Measurements from ENCODE around the gene YPEL3.

The YPEL3 gene

GRCh38 chr16:30091474-30092372 is 4.3 kb downstream of the YPEL3 start, which contains the start of gene TBX6:
TSS of gene TBX6 (minus strand) at chr16:30091924. CDS start at chr16:30091193, 731 bp downstream.
- 4% methylated on average over 67 of the region's 76 CpGs for WGBS
- H3K4me3 ChIP-seq (ENCODE audit: insufficient read depth in 1 of 2, low read depth in 1 of 2, low read length in 2 of 2): peak within 1 kb of the TSS; percentile 53 to 77

GRCh38 chr16:30090610-30091331 is 5.2 kb downstream of the YPEL3 start:
- Histone ChIP-seq H3K9me3 (ENCODE audit: control insufficient read depth, low read length) (no peaks in the 10 kb centered on the region), H2BK15ac (ENCODE audit: low read depth, poor library complexity, severe bottlenecking) (no peak overlapping the region), H2AFZ (ENCODE audit: low read depth, low read length) (no peak overlapping the region), H3K27me3 (ENCODE audit: control insufficient read depth in 1 of 2, insufficient read depth in 1 of 2, low read length in 2 of 2) (no peaks in the 10 kb centered on the region), H2AK5ac (ENCODE audit: low read length, severe bottlenecking) (no peak overlapping the region), H4K91ac (ENCODE audit: low read length) (no peak overlapping the region), H3K9ac (ENCODE audit: low read length) (peak overlapping the region; percentile 80), H3K14ac (ENCODE audit: low read length in 2 of 2) (no peak overlapping the region), H3K36me3 (ENCODE audit: control insufficient read depth in 1 of 2, insufficient read depth in 2 of 2, low read depth in 1 of 2, low read length in 2 of 2) (peaks cover 24 to 38% of the 10 kb centered on the region in 2 experiments), H3K23ac (ENCODE audit: low read length in 2 of 2) (no peak overlapping the region), H2BK120ac (ENCODE audit: low read depth, low read length) (peak overlapping the region; percentile 50), H3K4ac (ENCODE audit: low read depth in 1 of 2, low read length in 2 of 2) (peak overlapping the region in 1 of 2 experiments; percentile 7), H2BK5ac (ENCODE audit: low read depth, low read length, poor library complexity, severe bottlenecking) (no peak overlapping the region), H3K4me1 (ENCODE audit: control insufficient read depth, insufficient read depth, low read depth, low read length) (peaks cover 31% of the 10 kb centered on the region), H4K8ac (ENCODE audit: low read length) (peak overlapping the region; percentile 78), H3K4me3 (ENCODE audit: insufficient read depth in 1 of 2, low read depth in 1 of 2, low read length in 2 of 2) (peak overlapping the region in 1 of 2 experiments; percentile 77), H3K27ac (ENCODE audit: low read length, poor library complexity, severe bottlenecking) (no peak overlapping the region), H3K4me2 (ENCODE audit: low read length, poor library complexity, severe bottlenecking) (peak overlapping the region; percentile 68), H2BK12ac (ENCODE audit: low read length in 2 of 2) (peak overlapping the region in 1 of 2 experiments; percentile 45), H3K79me1 (replicated peaks; ENCODE audit: low read length, poor library complexity, severe bottlenecking) (peaks cover 17% of the 10 kb centered on the region), H3K18ac (ENCODE audit: low read depth in 1 of 2, low read length in 2 of 2) (peak overlapping the region in 1 of 2 experiments; percentile 79)
- no peak for DNase-seq
- 66% methylated on average over 22 of the region's 26 CpGs for WGBS

More at GRCh38 chr16:30091474-30092372, 4.3 kb downstream of the YPEL3 start, which contains the start of gene TBX6:
- Histone ChIP-seq H2BK15ac (ENCODE audit: low read depth, poor library complexity, severe bottlenecking) (peak within 1 kb of the TSS; percentile 88), H2BK12ac (ENCODE audit: low read length in 2 of 2) (peak within 1 kb of the TSS in 1 of 2 experiments; percentile 45), H2BK120ac (ENCODE audit: low read depth, low read length) (peak within 1 kb of the TSS; percentile 50), H3K4me1 (ENCODE audit: control insufficient read depth, insufficient read depth, low read depth, low read length) (peaks cover 36% of the 10 kb centered on the region), H3K79me1 (replicated peaks; ENCODE audit: low read length, poor library complexity, severe bottlenecking) (peaks cover 12% of the 10 kb centered on the region), H3K4ac (ENCODE audit: low read depth in 1 of 2, low read length in 2 of 2) (peak within 1 kb of the TSS; percentile 7 to 52), H3K27me3 (ENCODE audit: control insufficient read depth in 1 of 2, insufficient read depth in 1 of 2, low read length in 2 of 2) (no peaks in the 10 kb centered on the region), H4K8ac (ENCODE audit: low read length) (peak within 1 kb of the TSS; percentile 95), H3K4me2 (ENCODE audit: low read length, poor library complexity, severe bottlenecking) (peak within 1 kb of the TSS; percentile 99), H3K9ac (ENCODE audit: low read length) (peak within 1 kb of the TSS; percentile 83), H3K23ac (ENCODE audit: low read length in 2 of 2) (no peak within 1 kb of the TSS), H2AFZ (ENCODE audit: low read depth, low read length) (peak within 1 kb of the TSS; percentile 68), H3K18ac (ENCODE audit: low read depth in 1 of 2, low read length in 2 of 2) (peak within 1 kb of the TSS; percentile 77 to 79), H3K14ac (ENCODE audit: low read length in 2 of 2) (peak within 1 kb of the TSS in 1 of 2 experiments; percentile 19), H3K36me3 (ENCODE audit: control insufficient read depth in 1 of 2, insufficient read depth in 2 of 2, low read depth in 1 of 2, low read length in 2 of 2) (peaks cover 24 to 29% of the 10 kb centered on the region in 2 experiments), H3K27ac (ENCODE audit: low read length, poor library complexity, severe bottlenecking) (no peak within 1 kb of the TSS), H3K9me3 (ENCODE audit: control insufficient read depth, low read length) (peaks cover under 1% of the 10 kb centered on the region), H4K91ac (ENCODE audit: low read length) (peak within 1 kb of the TSS; percentile 85), H2AK5ac (ENCODE audit: low read length, severe bottlenecking) (no peak within 1 kb of the TSS), H2BK5ac (ENCODE audit: low read depth, low read length, poor library complexity, severe bottlenecking) (no peak within 1 kb of the TSS)
- peak; percentile 93 for DNase-seq

DNA sequence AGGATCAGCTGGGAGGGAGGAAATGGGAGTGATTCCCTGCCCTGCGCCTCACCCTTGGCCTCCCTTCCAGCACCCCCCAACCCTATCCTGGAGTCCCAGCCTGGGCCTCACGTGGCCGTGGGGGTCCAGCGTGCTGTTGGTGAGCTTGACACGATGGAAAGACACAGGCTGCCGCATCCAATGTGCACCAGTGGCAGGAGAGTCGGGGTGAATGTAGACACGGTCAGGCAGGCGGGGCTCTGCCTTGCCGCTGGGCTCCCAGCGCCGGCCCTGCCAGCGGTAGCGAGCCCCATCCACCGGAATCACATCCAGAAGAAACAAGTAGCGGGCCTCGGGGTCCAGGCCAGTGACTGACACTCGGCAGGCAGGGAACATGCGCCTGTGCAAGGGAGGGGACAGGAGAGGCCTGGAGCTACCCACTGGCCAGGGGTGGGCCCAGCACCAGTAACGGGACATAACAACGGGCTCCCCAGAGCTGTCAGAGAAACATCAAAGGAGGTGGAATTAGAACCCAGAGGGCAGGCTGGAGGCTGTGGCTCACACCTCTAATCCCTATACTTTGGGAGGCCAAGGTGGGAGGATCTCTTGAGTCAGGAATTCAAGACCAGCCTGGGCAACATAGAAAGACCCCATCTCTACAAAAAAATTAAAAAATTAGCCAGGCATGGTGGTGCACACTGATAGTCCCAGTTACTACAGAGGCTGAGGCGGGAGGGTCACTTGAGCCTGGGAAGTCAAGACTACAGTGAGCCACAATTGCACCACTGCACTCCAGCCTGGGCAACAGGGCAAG is 7.0 kb downstream of the YPEL3 start:
- peak overlapping the region; percentile 34 for H4K91ac ChIP-seq (ENCODE audit: low read length)
- H3K14ac ChIP-seq (ENCODE audit: low read length in 2 of 2): no peak overlapping the region
- peak overlapping the region; percentile 6 for H2BK15ac ChIP-seq (ENCODE audit: low read depth, poor library complexity, severe bottlenecking)
- H3K79me1 ChIP-seq (replicated peaks; ENCODE audit: low read length, poor library complexity, severe bottlenecking): peaks cover 18% of the 10 kb centered on the region
- no peaks in the 10 kb centered on the region for H3K9me3 ChIP-seq (ENCODE audit: control insufficient read depth, low read length)
- no peak overlapping the region for H3K27ac ChIP-seq (ENCODE audit: low read length, poor library complexity, severe bottlenecking)
- no peak overlapping the region for H2BK12ac ChIP-seq (ENCODE audit: low read length in 2 of 2)
- no peak overlapping the region for H2AFZ ChIP-seq (ENCODE audit: low read depth, low read length)
- no peak for DNase-seq
- H3K4me3 ChIP-seq (ENCODE audit: insufficient read depth in 1 of 2, low read depth in 1 of 2, low read length in 2 of 2): no peak overlapping the region
- H3K27me3 ChIP-seq (ENCODE audit: control insufficient read depth in 1 of 2, insufficient read depth in 1 of 2, low read length in 2 of 2): no peaks in the 10 kb centered on the region
- no peak overlapping the region for H2BK5ac ChIP-seq (ENCODE audit: low read depth, low read length, poor library complexity, severe bottlenecking)
- no peak overlapping the region for H2BK120ac ChIP-seq (ENCODE audit: low read depth, low read length)
- no peak overlapping the region for H3K4ac ChIP-seq (ENCODE audit: low read depth in 1 of 2, low read length in 2 of 2)
- no peak overlapping the region for H3K23ac ChIP-seq (ENCODE audit: low read length in 2 of 2)
- H3K18ac ChIP-seq (ENCODE audit: low read depth in 1 of 2, low read length in 2 of 2): no peak overlapping the region
- no peak overlapping the region for H2AK5ac ChIP-seq (ENCODE audit: low read length, severe bottlenecking)
- no peak overlapping the region for H3K9ac ChIP-seq (ENCODE audit: low read length)
- H3K4me2 ChIP-seq (ENCODE audit: low read length, poor library complexity, severe bottlenecking): no peak overlapping the region
- H3K4me1 ChIP-seq (ENCODE audit: control insufficient read depth, insufficient read depth, low read depth, low read length): peaks cover 18% of the 10 kb centered on the region
- H4K8ac ChIP-seq (ENCODE audit: low read length): no peak overlapping the region
- WGBS: 88% methylated on average over 21 of the region's 22 CpGs
- peaks cover 27 to 49% of the 10 kb centered on the region in 2 experiments for H3K36me3 ChIP-seq (ENCODE audit: control insufficient read depth in 1 of 2, insufficient read depth in 2 of 2, low read depth in 1 of 2, low read length in 2 of 2)
